C4-2B (cell line): Measurements from ENCODE around the gene BRSK2.

Experiments used
- H3K27ac ChIP-seq: fragments of 450-650 bp; 2 replicates; pipeline ENCODE4 v1.5.1; 2017
- ZFX ChIP-seq: fragments of 450-650 bp; IDR thresholded peaks from 2 replicates; pipeline ENCODE4 v1.6.1; 2017
- TF ChIP-seq, protein P1 (sequence below): fragments of 450-650 bp; conservative IDR thresholded peaks from 2 replicates; pipeline ENCODE4 v1.5.1; 2017; ENCODE audit warnings: mild to moderate bottlenecking

BRSK2 gene

DNA sequence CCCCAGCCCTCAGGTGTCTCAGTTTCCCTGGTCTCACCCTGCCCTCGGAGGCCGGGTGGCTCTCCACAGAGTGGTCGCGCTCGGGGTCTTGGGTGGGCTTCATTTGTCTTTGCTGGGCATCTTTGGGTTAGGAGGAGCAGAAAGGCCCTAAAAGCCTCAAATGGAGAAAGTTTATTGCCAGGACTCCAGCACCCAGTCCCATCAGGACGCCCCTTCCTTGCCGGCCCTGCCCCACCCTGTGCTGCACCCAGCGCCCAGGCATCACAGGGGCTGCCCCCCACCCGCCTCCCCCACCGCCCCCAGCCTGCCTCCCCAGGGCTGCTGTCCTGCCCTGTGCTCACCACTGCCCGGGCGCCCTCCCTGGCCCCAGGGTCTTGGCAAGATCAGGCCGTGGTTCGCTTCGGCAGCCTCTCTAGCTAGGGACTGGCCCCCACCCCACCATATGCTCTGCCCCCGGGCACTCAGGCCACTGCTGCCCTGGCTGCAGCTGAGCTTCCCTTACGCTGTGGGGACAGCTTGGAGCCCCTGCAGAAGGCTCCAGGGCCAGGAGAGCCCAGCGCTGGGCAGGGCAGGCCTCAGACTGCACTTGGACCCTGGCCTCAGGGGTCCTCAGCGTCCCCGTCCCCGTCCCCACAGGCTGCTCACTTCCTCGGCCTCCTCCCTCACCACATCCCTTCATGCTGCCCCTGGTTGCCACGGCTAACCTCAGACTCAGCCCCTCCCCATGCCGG lies 65.5 kb downstream of the BRSK2 start:
- TF ChIP-seq, protein P1, sequence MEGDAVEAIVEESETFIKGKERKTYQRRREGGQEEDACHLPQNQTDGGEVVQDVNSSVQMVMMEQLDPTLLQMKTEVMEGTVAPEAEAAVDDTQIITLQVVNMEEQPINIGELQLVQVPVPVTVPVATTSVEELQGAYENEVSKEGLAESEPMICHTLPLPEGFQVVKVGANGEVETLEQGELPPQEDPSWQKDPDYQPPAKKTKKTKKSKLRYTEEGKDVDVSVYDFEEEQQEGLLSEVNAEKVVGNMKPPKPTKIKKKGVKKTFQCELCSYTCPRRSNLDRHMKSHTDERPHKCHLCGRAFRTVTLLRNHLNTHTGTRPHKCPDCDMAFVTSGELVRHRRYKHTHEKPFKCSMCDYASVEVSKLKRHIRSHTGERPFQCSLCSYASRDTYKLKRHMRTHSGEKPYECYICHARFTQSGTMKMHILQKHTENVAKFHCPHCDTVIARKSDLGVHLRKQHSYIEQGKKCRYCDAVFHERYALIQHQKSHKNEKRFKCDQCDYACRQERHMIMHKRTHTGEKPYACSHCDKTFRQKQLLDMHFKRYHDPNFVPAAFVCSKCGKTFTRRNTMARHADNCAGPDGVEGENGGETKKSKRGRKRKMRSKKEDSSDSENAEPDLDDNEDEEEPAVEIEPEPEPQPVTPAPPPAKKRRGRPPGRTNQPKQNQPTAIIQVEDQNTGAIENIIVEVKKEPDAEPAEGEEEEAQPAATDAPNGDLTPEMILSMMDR, result no peak
- no peak for TF ChIP-seq ZFX
- H3K27ac ChIP-seq, result no peak overlapping the region

DNA sequence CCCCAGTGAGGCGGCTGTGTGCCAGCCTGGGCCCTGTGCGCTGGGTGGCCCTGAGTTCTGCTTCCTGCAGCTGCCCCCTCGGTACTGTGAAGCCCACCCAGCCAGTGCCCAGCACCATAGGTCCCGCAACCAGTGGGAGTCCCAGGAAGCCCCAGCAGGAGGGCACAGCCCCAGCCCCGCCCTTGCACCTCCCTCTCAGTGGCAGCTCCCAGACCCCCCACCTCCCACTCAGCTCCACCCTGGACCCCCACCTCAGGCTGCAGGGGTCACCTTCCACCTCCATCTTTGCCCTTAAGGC lies 66.0 kb downstream of the BRSK2 start:
- no peak for TF ChIP-seq ZFX
- TF ChIP-seq, protein P1, result no peak
- H3K27ac ChIP-seq, result no peak overlapping the region

DNA sequence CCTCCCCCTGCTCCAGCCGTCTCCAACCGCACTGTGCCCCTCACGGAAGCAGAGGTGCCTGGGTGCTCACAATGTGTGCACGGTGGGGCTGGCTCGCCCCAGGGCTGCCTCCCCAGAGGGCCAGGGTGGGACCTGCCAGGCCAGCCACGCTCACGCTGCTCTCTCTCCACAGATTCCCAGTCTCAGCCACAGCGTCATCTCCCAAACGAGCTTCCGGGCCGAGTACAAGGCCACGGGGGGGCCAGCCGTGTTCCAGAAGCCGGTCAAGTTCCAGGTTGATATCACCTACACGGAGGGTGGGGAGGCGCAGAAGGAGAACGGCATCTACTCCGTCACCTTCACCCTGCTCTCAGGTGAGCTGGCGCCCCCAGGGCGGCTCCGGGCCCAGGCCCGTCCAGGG lies 66.4 kb downstream of the BRSK2 start:
- TF ChIP-seq, protein P1, result no peak
- TF ChIP-seq ZFX, result no peak
- H3K27ac ChIP-seq, result no peak overlapping the region

DNA sequence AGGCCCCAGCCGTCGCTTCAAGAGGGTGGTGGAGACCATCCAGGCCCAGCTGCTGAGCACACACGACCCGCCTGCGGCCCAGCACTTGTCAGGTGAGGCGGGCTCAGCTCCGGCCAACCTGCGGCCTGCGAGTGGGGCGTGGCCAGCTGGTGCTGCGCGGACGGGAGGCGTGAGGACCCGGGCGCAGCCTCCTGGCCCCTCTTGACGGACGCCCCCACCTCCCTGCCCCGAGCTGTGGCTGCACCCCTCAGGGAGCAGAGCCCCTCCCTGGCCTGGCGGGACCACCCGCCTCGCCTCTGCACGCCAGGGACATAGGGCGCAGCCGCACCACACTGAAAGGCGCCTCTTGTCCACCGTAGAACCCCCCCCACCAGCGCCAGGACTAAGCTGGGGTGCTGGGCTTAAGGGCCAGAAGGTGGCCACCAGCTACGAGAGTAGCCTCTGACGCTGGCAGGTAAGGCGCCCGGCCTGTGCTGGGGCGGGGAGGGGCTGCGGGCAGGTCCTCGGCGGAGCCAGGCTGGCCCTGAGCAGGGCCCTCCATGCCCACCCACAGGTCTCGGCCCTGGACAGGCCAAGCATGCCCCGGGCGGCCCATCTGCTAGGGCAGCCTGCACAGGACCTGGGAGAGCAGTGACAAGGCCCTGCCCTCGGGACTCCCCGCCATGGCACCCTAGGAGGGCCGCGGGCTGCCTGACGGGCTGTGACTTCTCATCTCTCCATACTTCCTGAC lies 67.0 kb downstream of the BRSK2 start:
- TF ChIP-seq, protein P1, result no peak
- TF ChIP-seq ZFX, result no peak
- no peak overlapping the region for H3K27ac ChIP-seq

DNA sequence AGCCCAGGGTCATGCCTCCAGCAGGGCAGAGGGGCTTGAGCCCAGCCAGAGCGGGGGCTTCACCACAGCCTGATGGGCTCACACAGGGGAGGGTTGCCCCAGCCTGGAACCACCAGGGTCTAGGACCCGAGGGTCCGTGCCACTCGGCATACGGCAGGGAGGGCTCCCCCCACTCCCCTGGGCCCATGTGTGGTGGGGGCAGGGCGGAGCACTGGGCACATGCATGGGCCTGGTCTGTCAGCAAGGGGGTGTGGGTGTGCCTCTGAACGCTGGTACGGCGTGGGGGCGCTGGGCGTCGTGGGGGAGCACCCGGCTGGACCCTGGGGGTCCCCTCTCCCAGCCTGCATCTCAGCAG lies 67.6 kb downstream of the BRSK2 start:
- H3K27ac ChIP-seq, result no peak overlapping the region
- no peak for TF ChIP-seq ZFX
- TF ChIP-seq, protein P1, result no peak

DNA sequence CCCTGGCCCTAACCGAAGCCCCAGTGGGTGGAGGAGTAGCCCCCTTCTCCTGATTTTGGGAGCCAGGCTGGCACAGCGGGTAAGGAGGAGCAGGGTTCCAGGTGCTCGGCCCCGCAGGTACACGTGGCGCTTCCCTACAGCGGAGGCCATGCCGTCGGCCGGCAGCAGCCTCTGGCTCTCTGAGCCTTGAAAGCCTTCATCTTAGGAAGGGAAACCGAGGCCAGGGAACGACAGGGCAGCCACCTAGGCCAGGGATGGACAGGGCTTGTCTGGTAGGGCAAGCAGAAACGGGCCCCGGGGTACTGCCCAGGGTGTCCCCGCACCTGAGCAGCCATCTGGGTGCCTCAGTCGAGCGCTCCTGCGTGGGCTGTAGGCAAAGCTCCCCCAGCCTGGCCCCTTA lies 68.1 kb downstream of the BRSK2 start:
- H3K27ac ChIP-seq, result no peak overlapping the region
- no peak for TF ChIP-seq ZFX
- TF ChIP-seq, protein P1, result no peak

DNA sequence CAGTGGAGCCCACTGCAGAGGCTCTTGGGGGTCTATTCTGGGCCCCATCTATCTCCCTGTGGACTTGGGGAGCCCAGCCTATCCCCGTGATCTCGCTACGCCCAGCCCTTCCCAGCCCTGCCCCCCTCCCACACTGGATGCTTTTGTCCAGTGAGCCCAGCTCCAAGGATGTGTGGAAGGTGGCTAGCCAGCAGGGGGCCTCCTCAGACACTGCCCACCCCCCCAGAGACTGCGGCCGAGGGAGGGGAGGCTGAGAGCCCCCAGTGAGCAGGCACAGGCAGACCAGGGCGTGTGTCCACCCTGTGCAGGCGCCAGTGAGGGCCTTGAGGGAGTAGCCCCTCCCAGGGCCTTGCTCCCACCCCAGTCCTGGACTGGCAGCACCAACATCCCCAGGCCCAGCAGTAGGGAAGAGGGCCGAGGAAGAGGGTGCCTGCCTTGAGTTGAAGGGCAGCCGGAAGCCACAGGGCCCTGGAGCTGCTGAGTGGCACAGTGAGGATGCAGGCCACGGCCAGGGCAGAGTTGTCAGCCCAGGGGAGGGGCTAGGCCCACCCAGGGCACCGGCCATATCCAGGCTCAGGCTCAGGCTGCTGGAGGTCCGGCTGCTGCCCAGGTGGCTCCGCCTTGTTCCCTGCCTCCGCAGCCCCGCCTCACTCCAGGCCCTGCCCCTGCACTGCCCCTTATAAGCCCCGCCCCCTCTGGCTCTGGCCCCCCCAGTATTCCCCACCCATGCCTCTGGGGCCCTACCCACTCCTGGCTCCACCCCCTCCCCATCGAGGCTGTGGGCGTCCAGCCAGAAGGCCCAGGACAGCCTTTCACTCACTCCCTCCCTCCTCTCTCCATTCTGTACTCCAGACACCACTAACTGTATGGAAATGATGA lies 68.8 kb downstream of the BRSK2 start:
- H3K27ac ChIP-seq, result no peak overlapping the region
- TF ChIP-seq ZFX, result no peak
- TF ChIP-seq, protein P1, result no peak; the same call in 1 of the 2 replicates
